CD4-positive, CD25-positive, alpha-beta regulatory T cell (primary cell): ENCODE measurements around the gene STRA6. TPM values are rescaled to one million over a fixed set of nuclear protein-coding genes. Genes with fewer than 3 reads are reported as not detected.

ENCODE experiments used
- ATAC-seq, 2 donors: fragments of 150-1000 bp; cut with Tn5 transposase; one replicate each; pipeline ENCODE4 v1.10.0; 2021; ENCODE audit warnings: low read depth in 2 of 2, moderate number of reproducible peaks in 2 of 2, moderate library complexity in 1 of 2
- DNase-seq, 3 donors: peaks; one replicate each; pipeline versions ENCODE4 v3.0.0 to v3.0.0-alpha.2; 2012 to 2022; ENCODE audit warnings: mixed read lengths in 1 of 3
- H3K27ac ChIP-seq: one replicate; pipeline ENCODE4 v1.7.0; 2013; ENCODE audit warnings: mild to moderate bottlenecking, low read length; ENCODE audit not compliant: insufficient read depth, poor library complexity, severe bottlenecking
- H3K27me3 ChIP-seq: one replicate; pipeline ENCODE4 v1.7.0; 2013; ENCODE audit warnings: low read length; ENCODE audit not compliant: control insufficient read depth, insufficient read depth
- H3K36me3 ChIP-seq: one replicate; pipeline ENCODE4 v1.7.0; 2013; ENCODE audit warnings: mild to moderate bottlenecking, low read length, moderate library complexity; ENCODE audit not compliant: control insufficient read depth, insufficient read depth
- H3K4me1 ChIP-seq: 2 replicates; pipeline ENCODE4 v1.7.0; 2013; ENCODE audit warnings: mild to moderate bottlenecking, low read length; ENCODE audit not compliant: insufficient read depth, control insufficient read depth, poor library complexity, severe bottlenecking
- H3K4me3 ChIP-seq: one replicate; pipeline ENCODE4 v1.7.0; 2013; ENCODE audit warnings: low read depth, mild to moderate bottlenecking, low read length, moderate library complexity
- H3K9me3 ChIP-seq, 2 experiments: 1 replicate in 1 of 2; 2 replicates in 1 of 2; pipeline ENCODE4 v1.7.0; 2013; ENCODE audit warnings: low read length in 2 of 2, mild to moderate bottlenecking in 1 of 2, moderate library complexity in 1 of 2; ENCODE audit not compliant: control insufficient read depth in 2 of 2
- H3K27ac Mint-ChIP-seq, 3 donors: one replicate each; pipeline ENCODE4 v1.8.0; 2020 to 2022; ENCODE audit warnings: mild to moderate bottlenecking in 3 of 3, mixed read lengths in 3 of 3, moderate library complexity in 2 of 3
- H3K27me3 Mint-ChIP-seq: one replicate; pipeline ENCODE4 v1.8.0; 2022; ENCODE audit warnings: mild to moderate bottlenecking, mixed read lengths
- H3K36me3 Mint-ChIP-seq: one replicate; pipeline ENCODE4 v1.8.0; 2020; ENCODE audit warnings: mixed read lengths
- H3K4me1 Mint-ChIP-seq, 4 donors: one replicate each; pipeline ENCODE4 v1.8.0; 2020 to 2022; ENCODE audit warnings: mixed read lengths in 4 of 4, mild to moderate bottlenecking in 1 of 4
- H3K4me3 Mint-ChIP-seq, 4 donors: one replicate each; pipeline ENCODE4 v1.8.0; 2020 to 2022; ENCODE audit warnings: mild to moderate bottlenecking in 4 of 4, mixed read lengths in 4 of 4, moderate library complexity in 3 of 4
- H3K9me3 Mint-ChIP-seq, 7 donors: one replicate each; pipeline ENCODE4 v1.8.0; 2020 to 2022; ENCODE audit warnings: mixed read lengths in 7 of 7, mild to moderate bottlenecking in 3 of 7, moderate library complexity in 2 of 7
- polyA plus RNA-seq, 4 donors: library from polyadenylated mRNA; unstranded; fragments of 300-500 nt; fragmentation: Illumina TruSeq; gene quantifications; one replicate each; pipeline ENCODE4 v1.2.3, GENCODE V29; 2021
- total RNA-seq: library from RNA; stranded (reverse); gene quantifications from one replicate; pipeline ENCODE4 v1.2.3, GENCODE V29; 2022

The STRA6 gene
- total and polyA plus RNA-seq, 5 donors from 2014 or later = not detected

- DNase-seq (no peak), ATAC-seq (no peak)
- Histone ChIP-seq H3K4me3 (no peak overlapping the region), H3K4me1 (no peaks in the 10 kb centered on the region), H3K27me3 (no peaks in the 10 kb centered on the region), H3K36me3 (no peaks in the 10 kb centered on the region), H3K9me3 (no peaks in the 10 kb centered on the region), H3K27ac (no peak overlapping the region)
- Mint-ChIP-seq H3K9me3 (peaks cover 0 to 3% (median 0%) of the 10 kb centered on the region in 7 donors), H3K27ac (no peak overlapping the region), H3K4me1 (no peaks in the 10 kb centered on the region), H3K4me3 (no peak overlapping the region), H3K36me3 (no peaks in the 10 kb centered on the region), H3K27me3 (peaks cover 14% of the 10 kb centered on the region)
Observed at GRCh38 chr15:74208901-74209559, 6.4 kb upstream of the STRA6 start.

DNA sequence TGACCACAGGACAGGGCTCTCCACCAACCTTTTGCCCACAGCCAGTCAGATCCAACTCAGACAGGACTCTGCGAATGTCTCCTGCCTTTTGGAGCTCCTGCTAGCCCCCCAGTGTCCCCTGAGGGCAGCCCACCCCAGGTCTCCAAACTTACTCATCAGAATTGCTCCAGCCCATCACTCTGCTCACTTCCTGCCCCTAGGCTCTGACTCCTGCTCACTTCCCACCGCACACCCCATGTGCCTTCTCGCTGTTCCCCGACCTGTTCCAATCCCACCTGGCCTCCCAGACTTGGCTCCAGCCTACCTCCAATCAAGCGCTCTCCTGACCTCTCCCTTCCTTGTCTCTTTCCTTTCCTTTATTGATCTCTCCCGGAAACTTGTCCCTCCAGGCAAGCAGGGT, 5.9 kb upstream of the STRA6 start:
- no peak for ATAC-seq
- peaks cover 14% of the 10 kb centered on the region for H3K27me3 Mint-ChIP-seq
- H3K9me3 Mint-ChIP-seq = peaks cover 0 to 4% (median 0%) of the 10 kb centered on the region in 7 donors
- Histone ChIP-seq H3K27ac (no peak overlapping the region), H3K27me3 (no peaks in the 10 kb centered on the region), H3K4me3 (no peak overlapping the region), H3K36me3 (no peaks in the 10 kb centered on the region), H3K4me1 (no peaks in the 10 kb centered on the region), H3K9me3 (no peaks in the 10 kb centered on the region)
- DNase-seq = no peak
- H3K27ac Mint-ChIP-seq = no peak overlapping the region
- H3K4me1 Mint-ChIP-seq = no peaks in the 10 kb centered on the region
- no peak overlapping the region for H3K4me3 Mint-ChIP-seq
- H3K36me3 Mint-ChIP-seq = no peaks in the 10 kb centered on the region

- H3K9me3 Mint-ChIP-seq = peaks cover 0 to 5% (median 0%) of the 10 kb centered on the region in 7 donors
- Histone ChIP-seq H3K36me3 (no peaks in the 10 kb centered on the region), H3K27ac (no peak overlapping the region), H3K27me3 (no peaks in the 10 kb centered on the region), H3K4me3 (no peak overlapping the region), H3K9me3 (no peaks in the 10 kb centered on the region), H3K4me1 (no peaks in the 10 kb centered on the region)
- DNase-seq (no peak), ATAC-seq (no peak)
- no peak overlapping the region for H3K4me3 Mint-ChIP-seq
- no peak overlapping the region for H3K27ac Mint-ChIP-seq
- H3K27me3 Mint-ChIP-seq = peaks cover 14% of the 10 kb centered on the region
- no peaks in the 10 kb centered on the region for H3K4me1 Mint-ChIP-seq
- H3K36me3 Mint-ChIP-seq = no peaks in the 10 kb centered on the region
Observed at GRCh38 chr15:74207652-74208440, 5.3 kb upstream of the STRA6 start.

GRCh38 chr15:74206801-74207281, 4.3 kb upstream of the STRA6 start:
- Histone ChIP-seq H3K9me3 (no peaks in the 10 kb centered on the region), H3K27me3 (no peaks in the 10 kb centered on the region), H3K4me3 (no peak overlapping the region), H3K4me1 (no peaks in the 10 kb centered on the region), H3K27ac (no peak overlapping the region), H3K36me3 (no peaks in the 10 kb centered on the region)
- H3K27ac Mint-ChIP-seq = no peak overlapping the region
- no peak for ATAC-seq
- H3K9me3 Mint-ChIP-seq = peaks cover 0 to 3% (median 0%) of the 10 kb centered on the region in 7 donors
- no peak for DNase-seq
- H3K27me3 Mint-ChIP-seq = peaks cover 11% of the 10 kb centered on the region
- H3K4me1 Mint-ChIP-seq = no peaks in the 10 kb centered on the region
- H3K4me3 Mint-ChIP-seq = no peak overlapping the region
- no peaks in the 10 kb centered on the region for H3K36me3 Mint-ChIP-seq

DNA sequence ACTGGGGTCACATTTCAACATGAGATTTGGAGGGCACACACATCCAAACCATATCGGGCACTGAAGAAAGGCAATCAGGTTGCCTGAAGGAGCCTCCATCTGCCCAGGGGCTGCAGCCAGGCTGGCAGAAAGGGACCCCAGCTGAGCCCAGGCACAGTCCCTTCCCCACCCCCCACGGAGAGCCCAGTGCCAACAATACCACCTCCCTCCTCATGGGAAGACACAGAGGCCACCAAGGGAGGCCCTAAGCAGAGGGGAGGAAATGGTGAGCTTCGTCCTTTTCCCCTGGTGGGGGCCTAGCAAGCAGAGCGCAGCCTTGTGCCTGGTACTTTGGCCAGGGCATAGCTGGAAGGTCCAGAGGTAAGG, 3.0 kb upstream of the STRA6 start:
- Mint-ChIP-seq H3K27me3 (peaks cover 5% of the 10 kb centered on the region), H3K36me3 (no peaks in the 10 kb centered on the region), H3K4me1 (no peaks in the 10 kb centered on the region), H3K27ac (no peak overlapping the region), H3K4me3 (no peak overlapping the region), H3K9me3 (peaks cover 0 to 3% (median 0%) of the 10 kb centered on the region in 7 donors)
- Histone ChIP-seq H3K27ac (no peak overlapping the region), H3K9me3 (no peaks in the 10 kb centered on the region), H3K27me3 (no peaks in the 10 kb centered on the region), H3K4me3 (no peak overlapping the region), H3K36me3 (no peaks in the 10 kb centered on the region), H3K4me1 (no peaks in the 10 kb centered on the region)
- ATAC-seq (no peak), DNase-seq (no peak)

- DNase-seq = no peak
- Histone ChIP-seq H3K36me3 (no peaks in the 10 kb centered on the region), H3K27me3 (no peaks in the 10 kb centered on the region), H3K27ac (no peak overlapping the region), H3K4me1 (no peaks in the 10 kb centered on the region), H3K9me3 (no peaks in the 10 kb centered on the region), H3K4me3 (no peak overlapping the region)
- Mint-ChIP-seq H3K27ac (no peak overlapping the region), H3K36me3 (no peaks in the 10 kb centered on the region), H3K27me3 (peaks cover 5% of the 10 kb centered on the region), H3K4me3 (no peak overlapping the region), H3K4me1 (no peaks in the 10 kb centered on the region), H3K9me3 (peaks cover 0 to 3% (median 0%) of the 10 kb centered on the region in 7 donors)
- ATAC-seq = no peak
Observed at GRCh38 chr15:74203914-74204431, 1.4 kb upstream of the STRA6 start.

GRCh38 chr15:74201710-74202420, 722 bp downstream of the STRA6 start:
- Mint-ChIP-seq H3K4me1 (no peaks in the 10 kb centered on the region), H3K4me3 (no peak overlapping the region), H3K36me3 (no peaks in the 10 kb centered on the region), H3K27me3 (peaks cover 5% of the 10 kb centered on the region), H3K9me3 (peaks cover 0 to 2% (median 0%) of the 10 kb centered on the region in 7 donors), H3K27ac (no peak overlapping the region)
- Histone ChIP-seq H3K27ac (no peak overlapping the region), H3K9me3 (no peaks in the 10 kb centered on the region), H3K4me3 (no peak overlapping the region), H3K36me3 (no peaks in the 10 kb centered on the region), H3K27me3 (no peaks in the 10 kb centered on the region), H3K4me1 (no peaks in the 10 kb centered on the region)
- ATAC-seq (no peak), DNase-seq (no peak)
